Kasumi-1 (cell line): ENCODE measurements around the gene GSK3A.
"Not testable (repeated sequence)": the region's sequence is repeated elsewhere in the genome, so short reads cannot be mapped to it uniquely, and the experiment has no call there.

Experiments
- DNase-seq, 2 experiments: peaks; one replicate each; lab custom pipeline; 2025; lab: John Stamatoyannopoulos, UW

The GSK3A gene

GRCh38 chr19:42268142-42268703 is 25.8 kb upstream of the GSK3A start:
- DNase-seq, result peak; percentile 99 to 100

DNA sequence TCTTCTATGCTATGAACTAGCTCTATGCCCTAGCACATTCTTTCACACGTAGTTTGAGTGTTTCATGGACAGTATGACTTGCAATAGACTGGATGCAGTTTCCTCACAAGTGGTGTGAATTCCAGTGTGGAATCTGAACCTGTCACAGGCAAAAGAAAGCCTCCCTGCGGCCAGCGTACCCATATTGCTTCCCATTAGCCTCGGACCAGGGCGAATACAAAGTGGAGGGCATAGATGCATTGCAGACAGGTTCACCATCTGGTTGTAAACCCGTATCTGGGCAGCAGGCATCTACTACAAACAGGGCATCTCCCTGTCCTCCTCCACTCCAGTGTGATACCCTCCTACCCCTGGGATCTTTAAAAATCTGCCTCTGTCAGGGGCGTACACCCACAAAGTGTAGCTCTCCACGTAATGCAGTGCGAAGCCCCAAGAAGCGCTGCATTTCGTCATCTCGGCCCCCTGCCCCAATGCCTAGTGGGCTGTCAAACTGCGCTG is 25.3 kb upstream of the GSK3A start:
- DNase-seq, result peak in 1 of 2 experiments; percentile 34

- DNase-seq, result not testable (repeated sequence)
Observed at GRCh38 chr19:42266928-42267603, 24.7 kb upstream of the GSK3A start.

DNA sequence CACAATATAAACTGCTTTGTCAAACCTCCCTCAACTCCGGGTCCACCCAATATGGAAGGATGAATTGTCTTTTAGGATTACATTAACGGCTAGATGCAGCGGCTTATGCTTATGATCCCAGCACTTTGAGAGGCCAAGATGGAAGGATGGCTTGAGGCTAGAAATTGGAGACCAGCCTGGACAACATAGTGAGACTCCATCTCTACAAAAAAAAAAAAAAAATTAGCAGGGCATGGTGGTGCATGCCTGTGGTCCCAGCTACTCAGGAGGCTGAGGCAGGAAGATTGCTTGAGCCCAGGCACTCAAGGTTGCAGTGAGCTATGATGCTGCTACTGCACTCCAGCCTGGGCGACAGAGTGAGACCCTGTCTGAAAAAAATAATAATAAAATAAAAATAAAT is 23.7 kb upstream of the GSK3A start:
- not testable (repeated sequence) for DNase-seq

GRCh38 chr19:42261763-42262162 is 19.4 kb upstream of the GSK3A start:
- DNase-seq, result no peak

GRCh38 chr19:42257842-42258241 is 15.4 kb upstream of the GSK3A start:
- DNase-seq, result not testable (repeated sequence)

DNA sequence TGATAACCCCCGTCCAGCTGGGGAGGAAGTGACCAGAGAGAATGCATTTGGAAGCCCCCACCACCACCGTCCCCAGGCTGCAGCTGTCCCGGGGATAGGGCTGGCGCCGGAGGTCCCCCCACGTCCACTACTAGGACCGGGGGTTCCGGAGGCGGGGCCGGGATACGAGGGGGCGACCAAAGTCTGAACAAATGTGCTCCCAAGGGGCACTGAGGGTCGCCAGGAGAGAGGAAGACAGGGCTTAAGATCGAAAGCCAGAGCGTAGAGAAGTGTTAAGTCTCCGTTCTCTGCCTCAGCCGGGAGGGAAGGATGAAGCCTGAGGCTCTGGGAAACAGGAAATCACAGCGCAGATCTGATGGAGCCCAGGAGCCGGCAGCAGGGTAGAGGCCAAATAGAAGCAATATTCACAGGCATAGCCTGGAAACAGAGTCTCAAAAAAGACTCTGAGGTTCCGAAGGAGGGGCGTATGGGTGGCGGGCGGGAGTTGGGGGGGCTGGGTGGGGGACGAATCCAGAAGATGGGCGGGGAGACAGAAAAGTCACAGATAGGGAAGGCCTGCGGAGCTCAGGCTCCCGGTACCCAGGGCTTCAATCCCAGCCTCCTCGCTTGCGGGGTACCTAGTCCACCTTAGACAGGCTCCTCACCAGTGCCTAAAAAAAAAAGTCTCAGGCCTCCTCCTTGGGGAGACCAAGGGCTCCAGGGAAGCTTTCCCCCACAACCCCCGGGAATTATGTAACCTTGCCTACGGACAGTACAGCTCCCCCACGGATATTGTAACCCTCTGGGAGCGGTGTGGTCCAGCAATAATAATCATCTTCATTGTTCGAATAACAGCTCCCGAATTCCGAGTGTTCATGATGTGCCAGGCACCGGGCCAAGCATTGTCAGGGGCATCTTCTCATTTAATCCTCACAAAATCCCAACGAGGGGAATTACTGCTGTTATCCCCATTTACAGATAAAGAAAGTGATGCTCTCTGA is 13.7 kb upstream of the GSK3A start:
- DNase-seq, result peak in 1 of 2 experiments; percentile 23

DNA sequence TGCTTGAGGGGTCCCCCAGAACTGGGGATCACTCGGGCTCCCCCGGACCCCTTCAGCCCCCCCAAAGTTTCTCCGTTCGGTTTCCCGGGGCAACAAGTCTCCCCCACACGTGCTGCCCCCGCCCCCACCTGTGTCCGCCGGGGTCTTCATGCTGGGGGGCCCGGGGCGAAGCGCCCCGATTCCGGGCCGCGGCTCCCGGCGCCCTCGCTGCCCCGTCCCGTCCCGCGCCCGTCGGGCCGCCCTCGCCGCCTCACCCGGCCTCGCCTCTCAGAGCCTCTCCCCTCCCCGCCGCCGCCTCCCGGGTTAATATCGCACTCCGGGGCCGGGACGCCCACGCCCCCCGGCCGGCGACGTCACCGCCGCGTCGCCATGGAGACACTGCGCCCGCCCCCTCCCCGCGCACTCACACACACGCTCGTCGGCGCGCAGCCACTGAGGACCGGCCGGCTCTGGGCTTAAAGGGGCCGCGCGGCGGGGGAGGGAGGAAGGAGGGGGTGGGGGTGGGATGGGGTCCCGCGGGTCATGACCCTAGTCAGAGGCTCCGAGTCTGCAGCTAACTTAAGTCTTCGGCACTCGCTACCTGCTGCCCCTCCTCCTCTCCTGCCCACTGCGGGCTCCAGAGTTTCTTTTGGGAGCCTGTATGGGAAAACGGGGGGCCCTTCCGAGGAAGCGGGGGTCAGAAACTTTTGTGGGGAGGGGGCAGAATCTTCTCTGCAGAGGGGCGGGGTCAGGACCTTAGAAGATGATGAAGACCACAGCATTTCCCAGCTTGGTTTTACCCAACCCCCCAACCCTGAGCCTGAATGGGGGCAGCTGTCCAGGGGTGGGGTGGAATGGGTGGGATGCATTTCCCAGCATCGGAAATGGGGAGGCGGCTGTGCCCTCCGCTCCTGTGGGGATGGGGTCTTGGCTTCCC is 12.7 kb upstream of the GSK3A start, which contains the start of gene ERF:
ERF (minus strand) TSS at position 279 of the 916 bp plus-strand sequence; CDS start at position 150, 129 bp downstream.
- peak; percentile 73 to 75 for DNase-seq

- DNase-seq, result peak; percentile 60 to 78
Observed at GRCh38 chr19:42254089-42254849, 11.9 kb upstream of the GSK3A start.

DNA sequence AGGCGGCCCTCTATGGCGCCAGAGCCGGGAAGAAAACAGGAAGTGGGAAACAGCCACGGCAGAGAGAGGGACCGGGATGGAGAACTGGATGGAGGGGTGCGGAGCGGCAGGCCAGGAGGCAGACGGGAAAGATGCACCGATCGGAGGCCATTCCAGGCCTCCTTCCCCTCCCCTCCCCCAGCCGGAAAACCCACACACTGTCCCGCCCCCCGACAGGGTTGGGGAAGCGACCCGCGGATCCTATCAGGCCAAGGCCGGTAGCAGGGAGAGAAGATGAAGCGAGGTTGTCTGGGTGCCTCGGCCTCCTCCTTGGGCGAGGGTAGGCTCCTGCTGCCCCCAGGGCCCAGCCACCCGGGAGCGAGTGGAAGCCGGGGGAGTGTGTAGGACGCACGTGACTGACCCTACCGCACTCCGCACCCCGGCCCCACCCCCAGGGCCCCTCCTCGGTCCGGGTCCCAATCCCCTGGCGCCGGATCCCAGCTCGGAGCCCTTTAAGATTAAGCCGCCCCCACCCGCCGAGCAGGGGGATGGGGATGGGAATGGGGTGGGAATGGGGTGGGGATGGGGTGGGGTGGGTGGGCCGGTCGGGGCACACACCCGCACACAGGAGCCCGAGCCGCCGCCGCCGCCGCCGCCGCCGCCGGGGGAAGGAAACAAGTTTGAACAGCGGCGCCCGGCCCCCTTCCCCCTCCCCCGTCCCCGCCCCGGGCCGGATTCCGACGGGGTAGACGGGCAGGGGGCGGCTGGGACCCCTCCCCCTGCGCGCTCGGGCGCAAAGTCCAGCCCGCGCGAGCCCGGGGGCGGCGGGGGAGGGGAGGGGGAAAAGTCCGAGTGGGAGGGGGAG is 11.1 kb upstream of the GSK3A start:
- peak; percentile 48 to 50 for DNase-seq

GRCh38 chr19:42252365-42253244 is 10.2 kb upstream of the GSK3A start:
- DNase-seq, result peak; percentile 62 to 66

DNA sequence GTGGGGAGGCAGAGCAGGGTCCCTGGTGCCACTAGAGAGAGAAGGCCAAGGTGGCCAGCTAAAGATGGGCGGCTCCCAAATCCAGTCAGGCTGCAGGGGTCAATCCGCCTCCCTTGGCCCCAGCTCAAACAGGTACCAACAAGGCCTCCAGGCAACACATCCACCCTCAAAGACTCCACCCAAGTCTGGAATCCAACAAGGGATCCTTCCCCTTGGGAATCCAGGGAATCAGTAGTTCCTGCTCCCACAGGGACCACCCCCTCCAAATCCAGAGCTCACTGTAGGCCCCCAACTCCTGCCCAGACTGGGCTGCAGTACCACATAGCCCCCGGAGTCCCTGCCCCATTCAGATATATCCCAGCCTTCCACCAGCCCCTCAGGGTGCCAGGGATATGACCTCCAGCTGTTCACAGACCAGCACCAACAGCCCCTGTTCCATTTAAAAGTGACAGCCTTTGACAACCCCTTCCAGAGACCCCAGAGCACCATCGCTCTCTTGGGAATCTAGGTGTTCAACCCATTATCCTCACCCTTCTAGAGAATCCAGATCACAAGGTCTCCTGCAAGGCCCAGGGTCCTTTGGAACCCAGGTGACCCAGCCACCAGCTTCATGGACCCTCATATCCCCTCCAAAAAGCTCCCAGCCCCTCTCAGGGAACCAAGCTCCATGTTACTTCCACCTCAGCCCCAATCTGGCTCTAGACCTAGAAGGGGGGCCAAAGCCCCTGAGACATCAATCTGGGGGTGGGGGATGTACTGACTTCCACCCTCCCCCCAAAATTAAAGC is 9.4 kb upstream of the GSK3A start:
- no peak for DNase-seq

DNA sequence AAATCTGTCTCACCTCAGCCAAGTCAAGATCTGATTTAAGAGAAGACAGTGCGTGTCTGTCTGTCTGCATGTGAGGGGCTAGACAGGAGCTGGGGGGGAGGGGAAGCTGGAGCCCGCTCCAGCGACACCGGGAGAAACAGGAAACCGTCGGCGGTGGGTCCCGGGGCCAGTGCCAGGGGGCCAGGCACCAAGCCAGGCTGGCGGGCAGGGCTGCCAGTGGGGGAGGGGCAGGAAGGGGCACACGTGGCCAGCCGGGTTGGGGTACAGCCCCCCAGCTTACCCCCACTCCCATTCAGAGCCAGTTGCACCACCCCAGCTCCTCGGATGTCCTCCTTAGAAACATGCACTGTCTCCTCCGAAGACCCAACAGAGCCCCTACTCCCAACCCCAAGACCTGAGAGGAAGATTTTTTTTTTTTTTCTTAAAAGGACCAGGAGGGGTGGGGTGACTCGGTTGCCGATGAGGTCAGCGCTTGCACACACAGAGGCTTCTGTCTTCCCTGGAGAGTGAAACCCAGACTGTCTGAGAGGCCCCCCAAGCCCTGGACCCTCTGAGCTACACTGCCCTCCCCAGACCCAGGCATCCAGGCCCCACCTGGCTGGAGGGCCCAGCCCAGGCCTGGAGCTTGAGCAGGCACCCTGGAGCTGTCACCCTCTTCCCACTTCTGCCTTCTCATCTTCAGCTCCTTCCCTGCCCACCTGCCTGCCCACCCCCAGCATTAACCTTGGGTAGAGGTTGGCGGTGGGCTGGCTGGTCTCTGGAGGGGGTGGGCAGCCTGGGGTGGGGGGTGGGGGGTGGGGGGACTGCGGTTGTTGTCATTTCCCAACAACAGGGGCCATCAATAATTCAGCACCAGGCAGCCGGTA is 8.5 kb upstream of the GSK3A start:
- DNase-seq, result peak in 1 of 2 experiments; percentile 16

DNA sequence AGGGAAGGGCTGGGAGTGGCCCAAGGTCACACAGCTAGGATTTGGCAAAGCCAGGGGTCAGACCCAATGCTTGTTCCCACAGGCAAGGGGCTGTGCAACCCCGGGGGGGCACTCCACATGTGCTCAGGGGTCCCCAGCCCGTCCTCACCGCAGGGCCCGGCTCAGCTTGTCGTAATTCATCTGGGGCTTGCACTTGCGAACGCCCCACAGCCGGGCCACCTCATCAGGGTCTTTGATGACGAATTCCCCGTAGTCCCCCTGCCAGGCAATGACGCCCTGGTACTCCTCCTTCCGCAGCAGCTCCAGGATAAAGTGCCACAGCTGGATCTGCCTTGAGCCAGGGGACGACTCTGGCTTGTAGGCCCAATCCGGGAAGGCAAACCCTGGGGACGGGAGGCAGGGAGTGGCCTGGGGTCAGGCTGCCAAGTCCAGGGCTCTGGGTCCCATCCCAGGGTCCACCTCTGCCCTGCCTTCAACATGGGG is 7.8 kb upstream of the GSK3A start:
- no peak for DNase-seq

GRCh38 chr19:42249769-42250168 is 7.4 kb upstream of the GSK3A start:
- no peak for DNase-seq

DNA sequence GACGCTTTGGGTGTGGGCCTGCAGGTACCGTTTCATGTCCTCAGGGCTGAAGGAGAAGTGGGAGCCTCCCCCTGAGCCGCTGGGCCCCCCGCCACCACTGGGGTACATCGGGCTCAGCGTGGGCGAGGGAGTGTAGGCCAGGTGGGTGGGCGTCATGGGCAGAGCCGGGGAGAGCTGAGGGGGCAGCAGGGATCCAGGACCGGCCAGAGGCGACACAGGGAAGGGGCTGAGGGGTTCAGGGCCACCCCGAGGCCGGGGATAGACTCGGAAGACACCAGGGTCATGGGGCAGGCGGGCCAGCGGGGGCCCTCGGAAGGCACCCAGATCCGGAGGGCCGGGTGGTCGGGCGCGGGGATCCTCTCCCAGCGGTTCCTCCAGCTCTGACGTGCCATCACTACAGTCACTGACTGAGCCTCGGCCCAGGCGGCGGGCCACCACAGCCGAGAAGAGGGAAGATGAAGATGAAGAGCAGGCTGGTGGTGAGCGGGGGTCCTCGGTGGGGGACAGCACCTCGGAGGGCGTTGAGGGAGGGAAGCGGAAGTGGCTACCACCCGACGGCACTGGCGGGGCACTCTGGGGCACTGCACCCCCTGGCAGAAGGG is 6.8 kb upstream of the GSK3A start:
- no peak for DNase-seq
